Natural killer cell treated with Interleukin-12 subunit alpha and Interleukin-12 subunit beta and Interleukin-15 and Interleukin-18, amount 100 ng/mL, for 72 hours (primary cell): ENCODE data around the gene IKZF3. TPM values are rescaled to one million over a fixed set of nuclear protein-coding genes. Genes with fewer than 3 reads are reported as not detected.
A peak's percentile ranks its signal among the peaks of the same experiment; 100 is the strongest.

Source experiments
- ATAC-seq, 2 donors: fragments of 150-1000 bp; cut with Tn5 transposase in 1 of 2; sonication (Bioruptor Pico), chemical (Tn5 transposase) in 1 of 2; 2 replicates each; pipeline ENCODE4 v1.10.0; 2021
- DNase-seq: peaks from one replicate; pipeline ENCODE4 v3.0.0; 2022; ENCODE audit warnings: low spot score
- H3K27ac Mint-ChIP-seq, 2 donors: 1 replicate in 1 of 2; 2 replicates in 1 of 2; pipeline ENCODE4 v1.8.0; 2022; ENCODE audit warnings: mixed read lengths in 2 of 2, mild to moderate bottlenecking in 1 of 2, moderate library complexity in 1 of 2
- H3K27me3 Mint-ChIP-seq, 2 donors: 1 replicate in 1 of 2; 2 replicates in 1 of 2; pipeline ENCODE4 v1.8.0; 2022; ENCODE audit warnings: mixed read lengths in 2 of 2
- H3K36me3 Mint-ChIP-seq: one replicate; pipeline ENCODE4 v1.8.0; 2022; ENCODE audit warnings: mixed read lengths
- H3K4me1 Mint-ChIP-seq, 2 donors: 1 replicate in 1 of 2; 2 replicates in 1 of 2; pipeline ENCODE4 v1.8.0; 2022; ENCODE audit warnings: low read depth in 2 of 2, mixed read lengths in 2 of 2, mild to moderate bottlenecking in 1 of 2
- H3K4me3 Mint-ChIP-seq: one replicate; pipeline ENCODE4 v1.8.0; 2022; ENCODE audit warnings: mixed read lengths
- H3K9me3 Mint-ChIP-seq: 2 replicates; pipeline ENCODE4 v1.8.0; 2022; ENCODE audit warnings: mixed read lengths
- total RNA-seq, 2 donors: library from RNA; stranded (reverse); gene quantifications; one replicate each; pipeline ENCODE4 v1.2.3, GENCODE V29; 2022

Gene IKZF3
- total RNA-seq, 2 donors from 2014 or later, result 65.5 to 80.9 TPM

DNA sequence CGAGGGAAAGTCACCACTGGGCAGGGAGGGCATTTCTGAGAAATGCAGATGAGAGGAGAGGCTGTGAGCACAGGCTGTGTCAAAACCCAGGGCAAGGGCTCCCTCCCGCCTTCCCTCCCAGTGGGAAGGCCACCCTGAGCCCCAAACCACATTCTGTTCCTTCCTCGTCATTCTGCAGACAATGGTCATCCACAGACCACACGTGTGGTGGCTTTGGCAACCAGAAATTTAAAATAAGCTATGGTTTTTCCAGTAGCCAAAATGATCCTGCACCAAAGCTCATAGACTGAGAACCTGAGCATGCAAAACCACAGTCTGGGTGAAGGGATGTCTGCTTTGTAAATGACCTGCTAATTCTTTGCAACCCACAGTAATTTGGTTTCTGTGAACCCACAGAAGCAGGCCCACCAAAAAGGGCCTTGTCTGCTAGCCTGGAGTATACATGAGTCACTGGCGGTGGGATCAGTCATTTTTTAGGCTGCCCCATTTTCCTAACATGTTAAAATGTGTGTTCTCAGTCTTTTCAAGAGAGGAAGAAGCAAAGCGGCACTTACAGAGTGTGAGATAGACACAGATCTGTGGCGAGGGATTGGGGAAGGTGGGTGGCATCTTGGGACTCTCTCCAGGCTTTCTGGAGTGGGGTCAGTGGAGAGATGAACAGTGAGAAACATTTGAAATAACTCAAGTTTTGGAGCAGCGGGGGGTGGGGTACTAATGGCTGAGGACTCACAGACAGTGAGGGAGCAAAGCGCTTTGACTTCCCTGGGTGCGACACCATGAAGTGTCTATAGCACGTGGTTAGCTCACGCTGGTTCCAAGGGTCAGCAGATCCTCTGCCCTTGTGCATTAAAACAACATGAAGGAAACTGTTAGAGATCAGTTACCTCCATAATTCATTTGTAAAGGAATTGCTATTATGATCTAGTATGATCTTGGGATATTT, 105.9 kb downstream of the IKZF3 start:
- Mint-ChIP-seq H3K36me3 (peaks cover 5% of the 10 kb centered on the region), H3K4me1 (peaks cover 72 to 75% of the 10 kb centered on the region in 2 donors), H3K27me3 (no peaks in the 10 kb centered on the region), H3K27ac (peak overlapping the region; percentile 97 to 98), H3K9me3 (no peaks in the 10 kb centered on the region), H3K4me3 (peak overlapping the region; percentile 96)
- peak; percentile 90 for DNase-seq
- peak; percentile 58 to 63 for ATAC-seq

DNA sequence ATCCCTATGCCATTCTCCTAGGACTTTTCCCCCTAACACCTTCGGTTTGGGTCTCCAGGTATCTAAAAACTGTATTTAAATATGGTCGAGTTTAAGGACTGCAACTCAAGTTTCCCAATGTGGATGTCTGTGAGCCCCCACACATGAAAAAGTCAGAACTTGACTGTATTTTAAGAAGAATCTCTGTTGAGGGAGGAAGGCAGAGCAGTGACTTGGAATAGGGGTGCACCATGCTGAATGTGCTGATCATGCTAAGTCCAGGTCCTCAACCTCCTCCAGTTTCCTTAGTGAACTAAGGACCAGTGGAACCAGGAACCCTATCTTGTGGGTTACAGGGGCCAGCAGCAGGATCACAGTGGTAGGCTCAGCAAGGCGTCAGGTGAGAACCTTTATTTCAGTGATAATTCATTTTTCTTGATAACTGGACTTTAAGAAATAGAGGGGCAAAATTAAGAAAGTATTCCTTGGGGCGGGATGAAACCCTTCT, 106.9 kb downstream of the IKZF3 start:
- ATAC-seq (no peak), DNase-seq (no peak)
- H3K27ac Mint-ChIP-seq, result peak overlapping the region; percentile 97 to 98
- H3K4me3 Mint-ChIP-seq, result peak overlapping the region; percentile 96
- no peaks in the 10 kb centered on the region for H3K36me3 Mint-ChIP-seq
- H3K4me1 Mint-ChIP-seq, result peaks cover 70 to 72% of the 10 kb centered on the region in 2 donors
- no peaks in the 10 kb centered on the region for H3K27me3 Mint-ChIP-seq
- H3K9me3 Mint-ChIP-seq, result no peaks in the 10 kb centered on the region

DNA sequence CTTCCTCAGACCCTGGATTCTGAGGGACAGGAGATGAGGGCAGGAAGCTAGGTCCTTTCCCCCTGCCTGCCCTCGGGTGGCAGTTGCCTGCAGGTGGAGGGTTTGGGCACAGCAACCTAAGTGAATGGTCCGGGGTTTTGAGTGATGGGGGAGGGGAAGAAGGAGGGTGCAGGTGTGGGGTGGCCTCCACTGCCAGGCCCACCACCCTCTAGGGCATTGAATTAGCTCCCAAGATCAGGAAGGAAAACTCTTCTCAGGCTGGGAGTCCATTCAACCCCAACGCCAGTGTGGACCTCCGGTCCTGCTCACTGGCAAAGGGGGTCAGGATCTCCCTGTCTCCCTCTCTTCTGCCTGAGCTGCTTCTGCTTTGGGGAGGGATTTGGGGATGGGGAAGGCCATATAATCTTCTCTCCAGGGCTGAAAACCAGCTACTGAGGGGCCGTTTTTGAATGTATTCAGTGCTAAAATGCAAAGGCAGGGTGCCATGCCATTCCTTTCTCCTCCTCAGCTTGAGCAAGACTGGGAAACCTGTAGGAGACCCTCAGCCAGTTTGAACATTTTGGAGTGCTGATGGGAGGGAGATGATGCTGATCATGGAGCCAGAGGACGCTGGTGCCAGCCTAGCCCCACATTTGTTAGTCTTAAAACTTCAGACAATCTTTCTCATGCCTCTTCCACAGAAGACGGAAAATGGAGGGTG, 107.6 kb downstream of the IKZF3 start:
- H3K27ac Mint-ChIP-seq, result peak overlapping the region; percentile 97 to 98
- no peak for DNase-seq
- H3K4me3 Mint-ChIP-seq, result peak overlapping the region; percentile 96
- no peak for ATAC-seq
- H3K27me3 Mint-ChIP-seq, result no peaks in the 10 kb centered on the region
- H3K36me3 Mint-ChIP-seq, result no peaks in the 10 kb centered on the region
- no peaks in the 10 kb centered on the region for H3K9me3 Mint-ChIP-seq
- H3K4me1 Mint-ChIP-seq, result peaks cover 71 to 72% of the 10 kb centered on the region in 2 donors

DNA sequence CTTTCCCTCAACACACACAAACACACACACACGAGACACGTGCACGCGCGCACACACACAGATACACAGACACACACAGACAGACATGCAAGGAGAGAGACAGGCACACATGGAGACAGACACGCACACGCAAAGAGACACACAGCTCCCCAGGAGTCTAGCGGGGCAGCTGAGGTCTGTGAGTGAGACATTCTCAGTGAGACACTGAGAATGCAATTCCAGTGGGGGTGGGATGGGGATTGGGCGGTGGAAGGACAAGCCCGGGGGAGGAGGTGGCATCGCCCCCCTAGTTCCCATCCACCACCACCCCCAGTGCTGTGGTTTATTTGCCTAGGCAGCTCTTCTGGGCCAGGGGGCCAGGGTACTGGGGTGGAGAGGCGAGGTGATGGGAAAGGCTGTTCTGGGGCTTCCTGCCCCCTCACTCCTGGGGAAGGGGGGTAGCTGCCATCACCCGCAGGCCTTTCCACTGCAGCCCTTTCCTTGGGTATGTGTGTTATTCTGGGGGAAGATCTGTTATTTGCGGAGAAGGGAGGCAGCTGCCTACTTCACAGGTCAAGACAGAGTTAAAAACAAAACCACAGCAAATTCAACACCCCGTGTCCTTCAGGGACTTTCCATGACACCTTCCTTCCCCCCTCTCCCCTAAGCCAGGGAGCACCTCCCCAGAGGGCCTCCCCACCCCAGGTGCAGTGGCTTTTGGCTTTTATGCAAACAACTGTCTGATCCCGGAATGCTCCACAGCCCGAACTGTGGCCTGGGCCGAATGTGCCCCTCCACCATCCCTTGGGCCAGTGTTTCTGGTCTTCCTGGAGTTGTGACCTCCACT, 108.3 kb downstream of the IKZF3 start:
- H3K27me3 Mint-ChIP-seq, result no peaks in the 10 kb centered on the region
- no peaks in the 10 kb centered on the region for H3K36me3 Mint-ChIP-seq
- peaks cover 66 to 69% of the 10 kb centered on the region in 2 donors for H3K4me1 Mint-ChIP-seq
- H3K27ac Mint-ChIP-seq, result peak overlapping the region; percentile 97 to 98
- peak; percentile 82 for DNase-seq
- ATAC-seq, result no peak
- H3K4me3 Mint-ChIP-seq, result peak overlapping the region; percentile 96
- no peaks in the 10 kb centered on the region for H3K9me3 Mint-ChIP-seq

DNA sequence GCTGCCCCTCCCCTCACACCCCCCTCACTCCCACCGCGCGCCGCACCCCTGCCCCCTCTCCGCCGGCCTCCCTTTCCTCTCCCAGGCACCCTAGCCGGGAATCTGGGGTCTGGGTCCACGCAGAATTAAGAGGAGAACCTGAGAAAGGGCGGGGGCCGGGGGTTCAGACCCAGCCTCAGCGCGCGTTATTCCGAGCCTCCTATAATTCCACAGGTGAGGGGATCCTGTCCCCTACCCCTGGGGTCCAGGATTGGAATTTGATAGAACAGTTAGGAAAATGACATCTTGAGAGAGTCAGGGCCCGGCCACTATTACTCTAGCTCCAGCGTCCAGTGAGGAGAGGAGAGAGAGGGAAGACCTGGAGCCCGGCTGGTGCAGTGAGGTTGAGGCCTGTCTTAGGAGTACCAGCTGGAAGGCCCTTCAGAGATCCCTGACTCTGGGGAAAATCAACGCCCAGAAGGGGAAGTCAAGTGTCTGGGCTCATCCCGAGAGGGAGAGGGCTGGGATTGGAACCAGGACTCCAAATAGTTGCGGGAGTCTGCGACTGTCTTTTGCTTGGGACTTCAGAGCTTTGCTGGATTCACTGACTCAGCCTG, 109.1 kb downstream of the IKZF3 start:
- H3K4me1 Mint-ChIP-seq, result peaks cover 65 to 69% of the 10 kb centered on the region in 2 donors
- H3K9me3 Mint-ChIP-seq, result no peaks in the 10 kb centered on the region
- ATAC-seq (no peak), DNase-seq (no peak)
- H3K27ac Mint-ChIP-seq, result peak overlapping the region; percentile 97 to 98
- H3K36me3 Mint-ChIP-seq, result no peaks in the 10 kb centered on the region
- peak overlapping the region; percentile 96 for H3K4me3 Mint-ChIP-seq
- no peaks in the 10 kb centered on the region for H3K27me3 Mint-ChIP-seq

DNA sequence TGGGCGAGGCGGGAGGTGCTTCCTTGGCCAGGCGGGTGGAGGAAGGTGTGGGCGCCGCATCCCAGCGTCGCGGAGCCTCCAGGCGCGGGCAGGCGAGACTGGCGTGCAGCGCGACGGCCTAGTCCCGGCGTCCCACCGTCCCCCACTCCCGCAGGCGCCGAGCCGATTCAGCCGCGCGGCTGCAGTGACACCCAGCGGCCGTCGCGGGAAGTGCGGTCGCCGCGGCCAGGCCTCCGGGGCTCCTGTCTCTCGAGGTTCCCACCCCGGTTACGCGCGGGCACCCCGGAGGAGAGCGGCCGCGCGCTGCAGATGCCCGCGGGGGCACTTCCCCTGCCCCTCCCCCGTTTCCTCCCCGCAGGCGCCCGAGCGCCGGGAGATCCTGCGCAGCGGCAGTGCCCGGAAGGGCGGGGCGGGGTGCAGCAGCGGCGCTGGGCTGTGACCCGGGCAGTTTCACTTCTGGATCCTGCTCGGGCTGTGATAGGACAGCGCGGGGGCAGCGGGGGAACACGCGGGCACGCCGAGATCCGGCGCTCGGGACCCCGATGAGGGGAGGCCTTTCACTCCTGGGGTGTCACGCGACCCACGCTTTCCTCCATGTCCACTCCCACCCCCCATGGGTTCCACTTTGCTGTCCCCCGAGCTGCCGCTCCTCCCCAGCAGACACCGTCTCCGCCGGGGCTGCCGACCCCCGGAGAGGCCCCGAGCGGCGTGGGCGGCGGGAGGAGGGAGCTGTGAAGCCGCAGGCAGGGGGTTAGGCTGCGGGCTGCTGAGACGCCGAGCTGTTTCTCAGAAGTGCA, 109.8 kb downstream of the IKZF3 start:
- ATAC-seq (peak; percentile 86 to 90), DNase-seq (peak; percentile 100)
- peak overlapping the region; percentile 98 to 99 for H3K27ac Mint-ChIP-seq
- H3K36me3 Mint-ChIP-seq, result no peaks in the 10 kb centered on the region
- H3K4me1 Mint-ChIP-seq, result peaks cover 59 to 63% of the 10 kb centered on the region in 2 donors
- H3K9me3 Mint-ChIP-seq, result no peaks in the 10 kb centered on the region
- no peaks in the 10 kb centered on the region for H3K27me3 Mint-ChIP-seq
- peak overlapping the region; percentile 96 for H3K4me3 Mint-ChIP-seq

DNA sequence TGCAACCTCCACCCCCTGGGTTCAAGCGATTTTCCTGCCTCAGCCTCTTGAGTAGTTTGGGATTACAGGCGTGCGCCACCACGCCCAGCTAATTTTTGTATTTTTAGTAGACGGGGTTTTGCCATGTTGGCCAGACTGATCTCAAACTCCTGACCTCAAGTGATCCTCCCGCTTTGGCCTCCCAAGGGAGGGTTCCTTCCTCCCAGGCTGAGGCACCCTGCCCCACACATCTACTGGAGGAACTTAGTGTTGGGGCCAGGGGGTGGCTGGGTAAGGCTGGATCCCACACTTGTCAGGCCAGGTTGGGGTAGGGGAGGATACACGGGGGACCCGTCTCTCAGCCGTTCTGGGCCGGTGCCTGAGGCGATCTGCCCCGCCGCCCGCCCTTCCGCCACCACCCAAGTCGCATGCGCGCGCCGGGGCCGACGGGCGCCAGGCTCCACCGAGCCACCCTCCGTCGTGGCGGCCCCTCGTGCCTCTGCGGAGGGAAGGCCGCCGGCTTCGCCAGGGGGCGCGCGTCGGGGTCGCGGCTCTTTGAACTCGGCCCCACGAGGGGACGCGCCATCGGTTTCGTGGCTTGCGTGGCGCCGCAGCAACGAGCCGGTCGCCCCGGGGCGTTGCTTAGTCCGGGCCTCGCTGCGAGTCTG, 110.5 kb downstream of the IKZF3 start:
- Mint-ChIP-seq H3K27ac (peak overlapping the region; percentile 98 to 99), H3K36me3 (no peaks in the 10 kb centered on the region)

DNA sequence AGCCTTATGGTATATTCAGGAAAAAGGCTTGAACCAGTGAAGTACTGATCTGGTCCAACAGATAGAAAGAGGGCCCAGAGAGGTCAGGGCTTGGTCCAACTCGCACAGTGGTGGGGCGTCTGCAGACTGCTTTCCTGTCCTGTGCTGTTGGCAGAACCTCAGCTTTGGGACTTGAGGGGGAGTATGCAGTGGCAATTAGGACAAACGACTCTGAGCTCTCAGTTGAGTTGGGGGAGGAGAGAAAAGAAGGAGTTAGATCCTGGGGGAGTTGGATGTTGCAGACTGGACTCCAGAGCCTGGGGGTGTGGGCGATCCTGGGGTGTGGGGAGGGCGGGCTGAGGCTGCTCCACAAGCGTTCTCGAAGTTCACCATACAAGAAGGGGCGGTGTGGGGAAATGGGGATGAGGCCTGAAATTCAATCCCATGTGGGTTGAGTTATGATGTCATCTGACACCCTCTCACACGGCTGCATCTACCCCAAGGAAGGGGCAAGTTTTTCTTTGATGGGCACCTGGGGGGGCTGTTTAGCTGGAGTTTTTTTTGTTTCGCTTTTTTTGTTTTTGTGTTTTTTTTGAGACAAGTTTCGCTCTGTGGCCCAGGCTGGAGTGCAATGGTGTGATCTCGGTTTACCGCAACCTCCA, 111.8 kb downstream of the IKZF3 start:
- H3K27me3 Mint-ChIP-seq, result no peaks in the 10 kb centered on the region
- H3K9me3 Mint-ChIP-seq, result no peaks in the 10 kb centered on the region
- H3K4me3 Mint-ChIP-seq, result peak overlapping the region; percentile 66
- H3K36me3 Mint-ChIP-seq, result no peaks in the 10 kb centered on the region
- peaks cover 39 to 43% of the 10 kb centered on the region in 2 donors for H3K4me1 Mint-ChIP-seq
- H3K27ac Mint-ChIP-seq, result peak overlapping the region; percentile 98 to 99
- DNase-seq (no peak), ATAC-seq (no peak)

More for the DNA sequence above, 110.5 kb downstream of the IKZF3 start:
- DNase-seq (peak; percentile 88), ATAC-seq (peak; percentile 39 to 43)
- H3K9me3 Mint-ChIP-seq, result no peaks in the 10 kb centered on the region
- no peaks in the 10 kb centered on the region for H3K27me3 Mint-ChIP-seq
- H3K4me3 Mint-ChIP-seq, result peak overlapping the region; percentile 86
- peaks cover 52 to 56% of the 10 kb centered on the region in 2 donors for H3K4me1 Mint-ChIP-seq

DNA sequence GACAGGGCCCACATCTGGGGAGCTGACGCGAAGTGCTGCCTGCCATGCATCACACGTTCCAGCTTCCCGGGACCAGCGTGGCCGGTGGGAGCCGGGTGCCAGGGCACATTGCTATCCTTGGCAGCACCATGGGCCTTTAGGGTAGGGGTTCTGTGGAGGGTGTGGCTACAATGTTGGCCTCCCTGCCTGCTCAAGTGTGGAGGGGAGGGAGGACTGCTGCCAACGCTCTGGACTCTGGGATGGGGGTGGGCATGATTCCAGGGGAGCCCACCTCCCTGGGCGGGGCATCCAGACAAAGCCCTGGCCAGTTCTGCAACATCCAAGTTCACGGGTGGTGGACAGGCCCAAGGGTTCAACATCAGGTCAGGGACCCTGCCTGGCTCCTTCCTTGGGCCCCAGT, 112.5 kb downstream of the IKZF3 start:
- peak overlapping the region; percentile 77 to 98 for H3K27ac Mint-ChIP-seq
- no peak for DNase-seq
- H3K9me3 Mint-ChIP-seq, result no peaks in the 10 kb centered on the region
- ATAC-seq, result no peak
- no peaks in the 10 kb centered on the region for H3K36me3 Mint-ChIP-seq
- H3K27me3 Mint-ChIP-seq, result no peaks in the 10 kb centered on the region
- H3K4me3 Mint-ChIP-seq, result no peak overlapping the region
- peaks cover 32 to 36% of the 10 kb centered on the region in 2 donors for H3K4me1 Mint-ChIP-seq

DNA sequence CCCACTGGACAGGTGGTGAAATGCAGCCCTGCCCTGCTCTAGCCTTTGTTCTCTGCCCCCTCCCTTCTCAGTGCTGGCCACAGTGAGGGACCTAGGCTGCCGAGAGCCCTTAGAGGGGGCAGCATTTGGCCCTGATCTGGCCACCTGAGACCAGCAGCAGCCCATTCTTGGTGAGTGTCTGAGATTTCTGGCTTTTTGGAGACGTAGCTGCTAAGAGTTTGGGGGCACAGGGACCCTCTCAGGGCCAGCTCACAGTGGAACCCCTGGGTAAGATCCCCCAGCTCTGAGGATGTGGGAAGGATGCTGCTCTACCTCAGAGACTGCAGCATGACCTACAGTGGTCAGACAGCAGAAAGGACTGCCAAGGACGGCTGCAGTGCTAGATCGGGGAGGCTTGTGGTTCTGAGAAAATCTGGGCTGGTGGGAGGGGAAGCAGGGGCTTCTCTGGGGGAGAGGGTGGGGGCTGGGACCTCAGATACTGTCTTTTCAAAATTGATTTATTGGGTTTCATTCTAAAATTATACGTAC, 113.0 kb downstream of the IKZF3 start:
- Mint-ChIP-seq H3K27me3 (no peaks in the 10 kb centered on the region), H3K27ac (no peak overlapping the region)

DNA sequence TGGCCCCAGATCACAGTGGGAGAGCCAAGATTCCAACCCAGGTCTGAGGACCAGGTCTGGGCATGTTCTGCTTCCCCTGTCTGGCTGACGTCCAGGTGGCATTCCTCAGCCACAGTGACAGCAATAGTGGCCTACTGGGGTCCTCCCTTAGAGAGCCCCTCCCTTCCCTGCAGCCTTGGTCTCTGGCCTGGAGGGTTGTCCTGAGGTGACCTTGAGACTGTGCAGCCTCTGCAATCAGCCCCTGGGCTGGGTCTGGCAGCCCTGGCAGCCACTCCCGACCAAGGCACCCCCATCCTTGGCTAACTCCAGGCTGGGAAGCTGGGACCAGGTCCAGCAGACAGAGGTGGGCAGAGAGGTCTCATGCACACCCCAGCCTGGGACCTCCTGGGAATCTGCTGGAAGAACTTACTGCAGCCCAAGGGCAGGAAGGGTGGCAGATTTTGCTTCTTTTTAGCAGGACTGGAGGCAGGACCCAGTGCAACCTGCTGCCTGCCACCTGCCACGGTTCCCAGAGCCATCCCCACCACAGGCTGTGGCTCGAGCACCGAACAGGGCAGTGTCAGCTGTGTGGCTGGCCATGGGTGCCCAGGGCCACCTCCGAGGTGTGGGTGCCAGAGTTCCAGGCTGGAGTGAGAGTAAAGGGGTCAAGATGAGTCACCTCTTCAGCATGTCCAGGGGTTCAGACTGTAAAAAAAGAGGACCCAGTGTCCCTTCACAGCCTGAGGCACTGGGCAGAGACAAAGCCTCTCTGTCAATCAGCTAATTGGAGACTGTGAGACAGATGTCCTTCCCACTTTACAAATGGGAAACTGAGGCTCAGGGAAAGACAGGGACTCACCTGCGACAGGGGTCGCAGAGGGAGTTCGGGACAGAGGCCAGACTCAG, 113.7 kb downstream of the IKZF3 start:
- Mint-ChIP-seq H3K27me3 (no peaks in the 10 kb centered on the region), H3K4me3 (no peak overlapping the region), H3K9me3 (no peaks in the 10 kb centered on the region), H3K36me3 (no peaks in the 10 kb centered on the region), H3K4me1 (peaks cover 19 to 23% of the 10 kb centered on the region in 2 donors), H3K27ac (no peak overlapping the region)
- no peak for DNase-seq
- ATAC-seq, result no peak

More for the DNA sequence above, 113.0 kb downstream of the IKZF3 start:
- peaks cover 27 to 30% of the 10 kb centered on the region in 2 donors for H3K4me1 Mint-ChIP-seq
- H3K36me3 Mint-ChIP-seq, result no peaks in the 10 kb centered on the region
- no peak for DNase-seq
- no peak overlapping the region for H3K4me3 Mint-ChIP-seq
- H3K9me3 Mint-ChIP-seq, result no peaks in the 10 kb centered on the region
- no peak for ATAC-seq
